Nephron (organoid): ENCODE data around the gene GRAMD1A.
"Not testable (repeated sequence)": the region's sequence is repeated elsewhere in the genome, so short reads cannot be mapped to it uniquely, and the experiment has no call there.

Source experiments
- H3K27ac Mint-ChIP-seq, 3 experiments: 2 replicates each; pipeline ENCODE4 v1.8.0; 2020; ENCODE audit warnings: mixed read lengths in 3 of 3, mild to moderate bottlenecking in 2 of 3, moderate library complexity in 1 of 3
- H3K27me3 Mint-ChIP-seq: 2 replicates; pipeline ENCODE4 v1.8.0; 2021; ENCODE audit warnings: low read depth, mild to moderate bottlenecking, moderate library complexity, mixed read lengths
- H3K36me3 Mint-ChIP-seq: 2 replicates; pipeline ENCODE4 v1.8.0; 2020; ENCODE audit warnings: low read depth, mixed read lengths
- H3K4me1 Mint-ChIP-seq: 2 replicates; pipeline ENCODE4 v1.8.0; 2020; ENCODE audit warnings: mixed read lengths
- H3K4me3 Mint-ChIP-seq, 3 experiments: 2 replicates each; pipeline ENCODE4 v1.8.0; 2020; ENCODE audit warnings: mild to moderate bottlenecking in 3 of 3, mixed read lengths in 3 of 3, moderate library complexity in 2 of 3
- H3K9me3 Mint-ChIP-seq: 2 replicates; pipeline ENCODE4 v1.8.0; 2020; ENCODE audit warnings: mixed read lengths
- TF ChIP-seq, protein P1 (sequence below), 3 experiments: fragments of 200-600 bp; sonication (generic); IDR thresholded peaks; one replicate each; pipeline ENCODE4 v1.5.0; 2021; ENCODE audit warnings: antibody characterized with exemption in 3 of 3; ENCODE audit not compliant: unreplicated experiment in 3 of 3

Gene GRAMD1A

DNA sequence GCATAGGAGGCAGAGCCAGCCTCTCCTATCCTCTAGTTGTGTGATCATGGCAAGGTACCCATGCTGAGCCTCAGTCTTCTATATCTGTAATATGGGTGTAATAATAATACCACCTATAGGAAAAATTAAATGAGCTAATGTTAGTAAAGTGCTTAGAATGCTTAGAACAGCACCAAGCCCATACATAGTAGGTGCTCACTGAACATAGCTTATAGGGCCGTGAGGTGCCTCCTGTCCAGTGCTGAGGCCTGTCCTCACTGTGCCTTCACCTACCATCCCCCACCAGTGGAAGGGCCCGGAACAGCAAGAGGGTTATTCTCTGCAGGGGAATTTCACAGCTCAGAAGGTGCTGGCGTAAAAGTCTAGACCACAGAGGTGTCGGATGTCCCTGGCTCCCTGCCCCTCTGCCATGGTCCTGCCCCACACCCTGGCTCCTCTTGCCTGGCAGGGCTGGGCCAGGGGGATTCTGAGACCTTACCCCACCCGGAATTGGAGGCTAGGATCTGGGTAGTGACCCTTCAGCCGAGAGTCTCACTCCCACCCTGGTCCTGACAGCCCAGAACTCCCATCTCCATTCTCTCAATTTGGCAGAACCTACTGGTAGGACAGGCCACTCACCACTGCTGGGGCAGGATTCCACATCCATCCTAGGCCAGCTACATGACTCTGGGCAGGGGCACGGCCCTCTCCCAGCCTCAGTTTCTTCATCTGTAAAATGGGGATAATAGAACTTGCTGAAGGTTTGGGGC lies 27.9 kb downstream of the GRAMD1A start:
- Mint-ChIP-seq H3K9me3 (no peaks in the 10 kb centered on the region), H3K27ac (no peak overlapping the region), H3K4me3 (peak overlapping the region; percentile 44 to 68 (median 64)), H3K4me1 (peaks cover 6% of the 10 kb centered on the region), H3K36me3 (peaks cover 35% of the 10 kb centered on the region), H3K27me3 (peaks cover 41% of the 10 kb centered on the region)
- TF ChIP-seq, protein P1, sequence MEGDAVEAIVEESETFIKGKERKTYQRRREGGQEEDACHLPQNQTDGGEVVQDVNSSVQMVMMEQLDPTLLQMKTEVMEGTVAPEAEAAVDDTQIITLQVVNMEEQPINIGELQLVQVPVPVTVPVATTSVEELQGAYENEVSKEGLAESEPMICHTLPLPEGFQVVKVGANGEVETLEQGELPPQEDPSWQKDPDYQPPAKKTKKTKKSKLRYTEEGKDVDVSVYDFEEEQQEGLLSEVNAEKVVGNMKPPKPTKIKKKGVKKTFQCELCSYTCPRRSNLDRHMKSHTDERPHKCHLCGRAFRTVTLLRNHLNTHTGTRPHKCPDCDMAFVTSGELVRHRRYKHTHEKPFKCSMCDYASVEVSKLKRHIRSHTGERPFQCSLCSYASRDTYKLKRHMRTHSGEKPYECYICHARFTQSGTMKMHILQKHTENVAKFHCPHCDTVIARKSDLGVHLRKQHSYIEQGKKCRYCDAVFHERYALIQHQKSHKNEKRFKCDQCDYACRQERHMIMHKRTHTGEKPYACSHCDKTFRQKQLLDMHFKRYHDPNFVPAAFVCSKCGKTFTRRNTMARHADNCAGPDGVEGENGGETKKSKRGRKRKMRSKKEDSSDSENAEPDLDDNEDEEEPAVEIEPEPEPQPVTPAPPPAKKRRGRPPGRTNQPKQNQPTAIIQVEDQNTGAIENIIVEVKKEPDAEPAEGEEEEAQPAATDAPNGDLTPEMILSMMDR (IDR thresholded peaks at IDR 0.05; ENCODE audit: unreplicated experiment in 3 of 3), result no peak

DNA sequence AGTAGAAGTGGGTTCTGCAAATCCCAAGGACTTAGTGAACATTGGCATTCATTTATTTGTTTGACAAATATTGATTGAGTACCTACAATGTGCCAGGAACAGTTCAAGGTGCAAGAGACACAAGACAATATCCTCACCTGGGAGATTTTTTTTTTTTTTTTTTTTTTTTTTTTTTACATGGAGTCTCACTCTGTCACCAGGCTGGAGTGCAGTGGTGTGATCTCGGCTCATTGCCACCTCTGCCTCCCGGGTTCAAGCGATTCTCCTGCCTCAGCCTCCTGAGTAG lies 28.4 kb downstream of the GRAMD1A start:
- H3K9me3 Mint-ChIP-seq, H3K4me1 Mint-ChIP-seq, H3K27ac Mint-ChIP-seq: not testable (repeated sequence)
- Mint-ChIP-seq H3K27me3 (peaks cover 46% of the 10 kb centered on the region), H3K4me3 (peak overlapping the region; percentile 44 to 68 (median 64)), H3K36me3 (peaks cover 35% of the 10 kb centered on the region)

DNA sequence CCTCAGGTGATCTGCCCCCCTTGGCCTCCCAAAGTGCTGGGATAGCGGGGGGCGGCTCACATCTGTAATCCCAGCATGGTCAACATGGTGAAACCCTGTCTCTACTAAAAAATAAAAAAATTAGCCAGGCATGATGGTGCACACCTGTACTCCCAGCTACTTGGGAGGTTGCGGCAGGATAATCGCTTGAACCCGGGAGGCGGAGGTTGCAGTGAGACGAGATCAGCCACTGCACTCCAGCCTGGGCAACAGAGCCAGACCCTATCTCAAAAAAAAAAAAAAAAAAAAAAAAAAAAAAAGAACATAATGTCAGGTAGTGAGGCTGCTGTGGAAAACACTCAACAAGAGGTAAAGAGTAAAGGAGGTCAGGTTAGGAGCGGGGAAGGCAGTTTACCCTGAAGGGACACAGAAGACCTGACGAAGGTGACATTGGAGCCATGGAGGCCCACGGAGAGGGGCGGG lies 29.2 kb downstream of the GRAMD1A start:
- not testable (repeated sequence) for H3K9me3 Mint-ChIP-seq, H3K27ac Mint-ChIP-seq, H3K4me1 Mint-ChIP-seq
- Mint-ChIP-seq H3K27me3 (peaks cover 51% of the 10 kb centered on the region), H3K4me3 (peak overlapping the region; percentile 68 to 78 (median 72)), H3K36me3 (peaks cover 27% of the 10 kb centered on the region)

DNA sequence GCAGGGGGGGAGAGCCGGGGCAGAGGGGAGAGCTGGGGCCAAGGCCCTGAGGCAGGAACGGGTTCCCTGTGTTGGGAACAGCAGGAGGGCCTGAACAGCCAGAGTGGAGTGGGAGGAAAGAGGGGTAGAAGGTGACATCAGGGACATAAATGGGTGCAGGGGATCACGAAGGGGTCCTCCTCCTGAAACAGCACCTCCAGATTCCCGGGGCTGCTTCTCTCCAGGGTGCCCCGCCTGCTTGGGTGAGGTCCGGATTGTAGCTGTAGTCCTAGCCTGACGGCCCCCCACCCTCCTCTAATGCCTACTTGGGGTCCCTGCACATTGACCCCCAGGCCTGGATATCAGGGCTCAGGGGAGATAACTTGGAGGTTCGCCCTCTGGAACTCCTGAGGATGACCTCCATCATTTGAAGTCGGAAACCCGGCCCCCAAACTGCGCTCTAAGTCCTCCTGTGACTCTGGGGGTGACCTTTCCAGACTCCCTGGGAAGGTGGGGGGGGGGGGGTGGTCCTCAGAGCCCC lies 29.7 kb downstream of the GRAMD1A start:
- Mint-ChIP-seq H3K4me3 (peak overlapping the region; percentile 68 to 78 (median 72)), H3K36me3 (peaks cover 25% of the 10 kb centered on the region), H3K27me3 (peaks cover 55% of the 10 kb centered on the region), H3K27ac (no peak overlapping the region), H3K9me3 (no peaks in the 10 kb centered on the region), H3K4me1 (peaks cover 6% of the 10 kb centered on the region)
- TF ChIP-seq, protein P1 (IDR thresholded peaks at IDR 0.05; ENCODE audit: unreplicated experiment in 3 of 3), result no peak

DNA sequence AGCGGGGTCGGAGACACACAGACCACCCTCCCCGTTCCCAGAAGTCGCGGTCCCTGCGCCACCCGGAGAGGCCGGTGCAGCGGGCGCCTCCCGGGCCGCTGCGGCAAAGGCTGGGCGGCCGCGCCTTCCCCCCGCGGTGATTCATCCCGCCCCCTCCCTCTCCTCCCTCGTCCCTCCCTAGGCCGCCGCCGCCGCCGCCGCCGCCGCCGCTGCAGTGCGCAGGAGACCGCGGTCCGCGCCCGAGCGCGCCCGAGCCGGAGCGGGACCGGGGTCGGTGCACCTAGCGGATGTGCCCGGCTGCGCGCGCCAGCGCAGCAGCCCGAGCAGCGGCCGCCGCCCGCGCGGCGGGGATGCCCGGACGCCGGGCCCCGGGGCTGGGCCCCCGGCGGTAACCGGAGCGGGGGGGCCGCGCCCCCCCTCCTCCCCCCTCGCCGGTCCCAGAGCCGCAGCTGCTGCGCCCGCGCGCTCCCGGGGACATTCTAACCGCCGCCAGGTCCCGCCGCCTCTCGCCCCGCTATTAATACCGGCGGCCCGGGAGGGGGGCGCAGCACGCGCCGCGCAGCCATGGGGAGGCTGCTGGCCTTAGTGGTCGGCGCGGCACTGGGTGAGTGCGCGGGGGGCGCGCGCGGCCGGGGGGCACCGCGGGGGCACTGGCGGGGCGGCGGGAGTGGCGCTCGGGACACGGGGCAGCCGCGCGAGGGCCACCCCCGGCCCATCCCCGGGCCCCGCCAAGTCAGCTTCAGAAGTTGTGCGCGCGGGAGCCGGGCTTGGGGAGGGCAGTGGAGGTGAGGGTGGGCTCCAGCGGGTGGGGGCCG lies 30.3 kb downstream of the GRAMD1A start, which contains the start of gene SCN1B:
Gene SCN1B (plus strand): TSS at position 214 of the 815 bp plus-strand sequence. CDS start 351 bp downstream, at position 565.
- Mint-ChIP-seq H3K4me3 (peak within 1 kb of the TSS; percentile 81 to 83 (median 81)), H3K36me3 (peaks cover 19% of the 10 kb centered on the region), H3K9me3 (no peaks in the 10 kb centered on the region), H3K27me3 (peaks cover 58% of the 10 kb centered on the region), H3K27ac (peak within 1 kb of the TSS in 1 of 3 experiments; percentile 8), H3K4me1 (peaks cover 6% of the 10 kb centered on the region)
- TF ChIP-seq, protein P1 (IDR thresholded peaks at IDR 0.05; ENCODE audit: unreplicated experiment in 3 of 3), result no peak

DNA sequence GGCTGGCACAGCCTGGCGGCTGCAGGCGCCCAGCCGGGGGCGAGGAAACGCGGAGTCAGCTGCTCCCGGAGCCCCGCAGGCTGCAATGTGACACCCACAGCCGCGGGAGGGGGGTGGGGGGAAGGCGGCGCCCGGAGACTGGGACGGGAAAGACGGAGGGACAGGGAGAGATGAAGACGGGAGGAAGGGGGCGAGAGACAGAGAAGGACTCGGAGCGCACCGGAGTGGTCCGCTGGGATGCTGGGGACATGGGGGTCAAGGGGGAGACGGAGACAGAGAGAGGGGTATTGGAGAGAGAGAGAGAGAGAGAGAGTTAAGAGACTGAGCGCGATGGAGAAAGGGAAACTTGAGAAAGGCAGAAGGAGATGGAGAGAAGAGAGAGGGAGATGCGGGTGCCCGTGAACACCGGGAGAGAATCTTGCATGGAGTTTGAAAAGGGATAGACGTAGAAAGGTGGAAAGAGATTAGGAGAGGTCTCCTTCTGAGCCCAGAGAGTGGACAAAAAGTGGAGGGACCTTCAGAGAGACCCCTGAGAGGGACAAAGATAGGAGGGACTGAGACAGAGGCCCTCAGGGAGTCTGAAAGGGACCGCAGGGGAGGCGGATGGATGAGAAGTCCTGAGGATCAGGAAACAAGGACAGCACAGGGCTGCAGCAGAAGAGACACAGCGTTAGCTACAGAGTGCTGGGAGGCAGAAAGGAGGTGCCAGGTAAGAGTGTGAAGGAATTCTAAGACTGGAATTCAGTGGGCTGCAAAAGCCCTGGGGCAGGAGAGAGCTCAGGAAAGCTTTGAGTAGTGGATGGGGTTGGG lies 31.2 kb downstream of the GRAMD1A start:
- Mint-ChIP-seq H3K36me3 (peaks cover 18% of the 10 kb centered on the region), H3K9me3 (no peaks in the 10 kb centered on the region), H3K4me3 (peak overlapping the region; percentile 81 to 83 (median 81)), H3K27ac (peak overlapping the region in 1 of 3 experiments; percentile 8), H3K4me1 (peaks cover 6% of the 10 kb centered on the region), H3K27me3 (peaks cover 63% of the 10 kb centered on the region)
- TF ChIP-seq, protein P1 (IDR thresholded peaks at IDR 0.05; ENCODE audit: unreplicated experiment in 3 of 3), result no peak
